BLaER1 treated with 17β-estradiol and CSF1 and Interleukin-3, amounts not matched to agents 10 nM and 100 nM (cell line): ENCODE results near the gene S100A4.

ENCODE experiments used
- H3K27ac ChIP-seq, 11 experiments: shearing (Covaris generic); formaldehyde crosslinking; 2 replicates each; pipeline ENCODE4 v1.8.1; 2022
- H3K27me3 ChIP-seq, 11 experiments: shearing (Covaris generic); formaldehyde crosslinking; 2 replicates each; pipeline ENCODE4 v1.8.1; 2022
- H3K36me3 ChIP-seq, 11 experiments: shearing (Covaris generic); formaldehyde crosslinking; 2 replicates each; pipeline ENCODE4 v1.8.1; 2022
- H3K4me1 ChIP-seq, 10 experiments: shearing (Covaris generic); formaldehyde crosslinking; 2 replicates each; pipeline ENCODE4 v1.8.1; 2022
- H3K4me2 ChIP-seq, 11 experiments: shearing (Covaris generic); formaldehyde crosslinking; 2 replicates each; pipeline ENCODE4 v1.8.1; 2022
- H3K4me3 ChIP-seq, 10 experiments: shearing (Covaris generic); formaldehyde crosslinking; 2 replicates each; pipeline ENCODE4 v1.8.1; 2022
- H3K9ac ChIP-seq, 11 experiments: shearing (Covaris generic); formaldehyde crosslinking; 2 replicates each; pipeline ENCODE4 v1.8.1; 2022
- H3K9me3 ChIP-seq, 11 experiments: shearing (Covaris generic); formaldehyde crosslinking; replicated peaks in 1 of 11; 2 replicates each; pipeline ENCODE4 v1.8.1; 2022
- H4K20me1 ChIP-seq, 11 experiments: shearing (Covaris generic); formaldehyde crosslinking; 2 replicates each; pipeline ENCODE4 v1.8.1; 2022
- Cebpa-rat ChIP-seq, 11 experiments: shearing (Covaris generic); IDR thresholded peaks; 2 replicates each; pipeline ENCODE4 v1.8.1; 2022

S100A4 gene

DNA sequence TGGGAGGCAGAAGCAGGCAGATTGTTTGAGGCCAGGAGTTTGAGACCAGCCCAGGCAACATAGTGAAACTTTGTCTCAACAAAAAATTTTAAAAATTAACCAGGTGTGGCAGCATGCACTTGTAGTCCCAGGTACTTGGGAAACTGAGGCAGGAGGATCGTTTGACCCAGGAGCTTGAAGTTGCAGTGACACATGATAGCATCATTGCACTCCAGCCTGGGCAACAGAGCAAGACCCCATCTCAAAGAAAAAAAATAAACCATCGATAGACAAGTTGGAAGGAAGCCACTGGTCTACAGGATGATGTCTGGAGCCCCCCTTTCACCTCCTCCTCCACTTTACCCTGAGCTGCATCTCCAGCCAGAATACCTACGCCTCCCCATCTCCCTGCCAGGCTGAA is 26.4 kb downstream of the S100A4 start:
- peak overlapping the region in 1 of 10 experiments; percentile 41; a peak in 1 of 20 replicates for H3K4me3 ChIP-seq
- peaks cover 0 to 11% (median 3%) of the 10 kb centered on the region in 11 experiments; a peak in 9 of 22 replicates for H3K9me3 ChIP-seq
- H3K9ac ChIP-seq: peak overlapping the region in 3 of 11 experiments; percentile 38 to 55 (median 54); a peak in 6 of 22 replicates
- peak overlapping the region in 8 of 11 experiments; percentile 18 to 83 (median 72); a peak in 15 of 22 replicates for H3K27ac ChIP-seq
- peak overlapping the region in 10 of 11 experiments; percentile 1 to 97 (median 74); a peak in 16 of 22 replicates for H3K4me2 ChIP-seq
- no peaks in the 10 kb centered on the region for H4K20me1 ChIP-seq
- H3K4me1 ChIP-seq: peaks cover 26 to 75% (median 60%) of the 10 kb centered on the region in 10 experiments
- H3K27me3 ChIP-seq: no peaks in the 10 kb centered on the region
- no peak for TF ChIP-seq Cebpa-rat (IDR thresholded peaks at IDR 0.05)
- H3K36me3 ChIP-seq: no peaks in the 10 kb centered on the region

GRCh38 chr1:153515504-153516394 is 29.9 kb downstream of the S100A4 start:
- Histone ChIP-seq H3K9ac (peak overlapping the region; percentile 18 to 65 (median 55); a peak in 20 of 22 replicates), H3K4me1 (peaks cover 35 to 99% (median 89%) of the 10 kb centered on the region in 10 experiments), H4K20me1 (no peaks in the 10 kb centered on the region), H3K4me3 (peak overlapping the region in 5 of 10 experiments; percentile 19 to 52 (median 35); a peak in 8 of 20 replicates), H3K4me2 (peak overlapping the region; percentile 80 to 97 (median 86)), H3K27ac (peak overlapping the region in 10 of 11 experiments; percentile 5 to 83 (median 66); a peak in 19 of 22 replicates), H3K36me3 (no peaks in the 10 kb centered on the region), H3K9me3 (no peaks in the 10 kb centered on the region), H3K27me3 (no peaks in the 10 kb centered on the region)
- peak in 7 of 11 experiments; percentile 13 to 56 (median 37); a peak in 4 of 22 replicates for TF ChIP-seq Cebpa-rat (IDR thresholded peaks at IDR 0.05)

DNA sequence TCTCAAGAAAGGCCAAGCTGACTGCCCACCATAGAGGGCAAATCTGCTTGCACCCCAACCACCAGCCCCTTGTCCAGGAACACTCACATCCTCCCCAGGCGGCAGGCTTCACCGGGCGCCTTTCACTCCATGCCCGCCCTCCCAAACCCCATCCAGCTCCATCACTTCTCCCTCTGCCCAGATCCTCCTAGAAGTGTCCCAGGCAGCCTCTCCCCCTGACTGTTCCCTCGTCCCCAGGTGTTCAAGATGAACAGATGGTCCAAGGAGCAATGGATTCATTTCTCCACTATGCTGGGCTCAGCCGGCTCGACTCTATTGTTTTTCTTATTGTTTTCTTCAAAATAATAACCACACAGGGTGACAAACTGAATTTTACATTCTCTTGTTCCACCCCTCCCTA is 31.9 kb downstream of the S100A4 start:
- H3K36me3 ChIP-seq: no peaks in the 10 kb centered on the region
- H3K4me3 ChIP-seq: no peak overlapping the region
- H3K4me1 ChIP-seq: peaks cover 44 to 92% (median 79%) of the 10 kb centered on the region in 10 experiments
- H3K27me3 ChIP-seq: no peaks in the 10 kb centered on the region
- H3K9ac ChIP-seq: no peak overlapping the region
- peak overlapping the region; percentile 30 to 97 (median 62); a peak in 16 of 22 replicates for H3K4me2 ChIP-seq
- peak overlapping the region in 4 of 11 experiments; percentile 30 to 80 (median 41); a peak in 4 of 22 replicates for H3K27ac ChIP-seq
- H4K20me1 ChIP-seq: no peaks in the 10 kb centered on the region
- no peak for TF ChIP-seq Cebpa-rat (IDR thresholded peaks at IDR 0.05)
- H3K9me3 ChIP-seq: no peaks in the 10 kb centered on the region

- peak overlapping the region in 1 of 11 experiments; percentile 16; a peak in 1 of 22 replicates for H3K9ac ChIP-seq
- TF ChIP-seq Cebpa-rat (IDR thresholded peaks at IDR 0.05): no peak
- H3K27ac ChIP-seq: peak overlapping the region in 6 of 11 experiments; percentile 5 to 51 (median 28); a peak in 7 of 22 replicates
These were observed 32.6 kb downstream of the S100A4 start for GRCh38 chr1:153513023-153513422.

GRCh38 chr1:153510984-153511410 is 34.6 kb downstream of the S100A4 start:
- peak overlapping the region in 9 of 11 experiments; percentile 1 to 90 (median 14); a peak in 11 of 22 replicates for H3K4me2 ChIP-seq
- no peaks in the 10 kb centered on the region for H3K27me3 ChIP-seq
- H3K27ac ChIP-seq: peak overlapping the region in 4 of 11 experiments; percentile 1 to 33 (median 22); a peak in 2 of 22 replicates
- H4K20me1 ChIP-seq: no peaks in the 10 kb centered on the region
- no peak overlapping the region for H3K4me3 ChIP-seq
- peak overlapping the region in 1 of 11 experiments; percentile 32; a peak in 5 of 22 replicates for H3K9ac ChIP-seq
- H3K4me1 ChIP-seq: peaks cover 31 to 74% (median 57%) of the 10 kb centered on the region in 10 experiments
- no peaks in the 10 kb centered on the region for H3K9me3 ChIP-seq
- no peaks in the 10 kb centered on the region for H3K36me3 ChIP-seq
- no peak for TF ChIP-seq Cebpa-rat (IDR thresholded peaks at IDR 0.05)

More at GRCh38 chr1:153513023-153513422, 32.6 kb downstream of the S100A4 start:
- H3K4me2 ChIP-seq: peak overlapping the region; percentile 30 to 97 (median 62)
- H3K4me3 ChIP-seq: no peak overlapping the region
- no peaks in the 10 kb centered on the region for H4K20me1 ChIP-seq
- H3K27me3 ChIP-seq: no peaks in the 10 kb centered on the region
- no peaks in the 10 kb centered on the region for H3K36me3 ChIP-seq
- no peaks in the 10 kb centered on the region for H3K9me3 ChIP-seq
- peaks cover 37 to 86% (median 73%) of the 10 kb centered on the region in 10 experiments for H3K4me1 ChIP-seq

GRCh38 chr1:153509729-153510354 is 35.8 kb downstream of the S100A4 start:
- no peak for TF ChIP-seq Cebpa-rat (IDR thresholded peaks at IDR 0.05)
- H3K27ac ChIP-seq: 0 out of 22 replicates have a peak overlapping the region, but pooled peaks of 1 of the 11 experiments have one; percentile 33
- peaks cover 20 to 67% (median 46%) of the 10 kb centered on the region in 10 experiments for H3K4me1 ChIP-seq
- H4K20me1 ChIP-seq: no peaks in the 10 kb centered on the region
- H3K27me3 ChIP-seq: no peaks in the 10 kb centered on the region
- no peaks in the 10 kb centered on the region for H3K36me3 ChIP-seq
- no peak overlapping the region for H3K9ac ChIP-seq
- peak overlapping the region in 4 of 11 experiments; percentile 1 to 31 (median 18); a peak in 3 of 22 replicates for H3K4me2 ChIP-seq
- H3K4me3 ChIP-seq: no peak overlapping the region
- no peaks in the 10 kb centered on the region for H3K9me3 ChIP-seq

GRCh38 chr1:153509036-153509435 is 36.6 kb downstream of the S100A4 start:
- Histone ChIP-seq H4K20me1 (no peaks in the 10 kb centered on the region), H3K9ac (no peak overlapping the region), H3K9me3 (no peaks in the 10 kb centered on the region), H3K4me1 (peaks cover 19 to 59% (median 38%) of the 10 kb centered on the region in 10 experiments), H3K27me3 (no peaks in the 10 kb centered on the region), H3K4me3 (no peak overlapping the region), H3K36me3 (no peaks in the 10 kb centered on the region), H3K27ac (no peak overlapping the region), H3K4me2 (no peak overlapping the region)
- no peak for TF ChIP-seq Cebpa-rat (IDR thresholded peaks at IDR 0.05)

GRCh38 chr1:153507926-153508583 is 37.6 kb downstream of the S100A4 start:
- Histone ChIP-seq H3K4me3 (no peak overlapping the region), H3K4me1 (peaks cover 15 to 49% (median 28%) of the 10 kb centered on the region in 10 experiments), H3K4me2 (no peak overlapping the region), H4K20me1 (no peaks in the 10 kb centered on the region), H3K9ac (peak overlapping the region in 7 of 11 experiments; percentile 3 to 44 (median 23); a peak in 7 of 22 replicates), H3K9me3 (no peaks in the 10 kb centered on the region), H3K27me3 (no peaks in the 10 kb centered on the region), H3K27ac (peak overlapping the region in 1 of 11 experiments; percentile 19; a peak in 2 of 22 replicates), H3K36me3 (no peaks in the 10 kb centered on the region)
- TF ChIP-seq Cebpa-rat (IDR thresholded peaks at IDR 0.05): no peak
